HG02852 (cell line): ENCODE results near the gene FBXO9.
"Not testable (repeated sequence)": the region's sequence is repeated elsewhere in the genome, so short reads cannot be mapped to it uniquely, and the experiment has no call there.

ENCODE experiments used
- ATAC-seq: cut with Tn5 transposase; IDR thresholded peaks from one replicate; pipeline ENCODE4 v1.9.1; 2021; ENCODE audit warnings: mild to moderate bottlenecking, moderate library complexity; ENCODE audit not compliant: unreplicated experiment

Gene FBXO9

GRCh38 chr6:53045891-53046673 is 19.1 kb upstream of the FBXO9 start:
- no peak for ATAC-seq

- ATAC-seq, result peak; percentile 96
Observed at GRCh38 chr6:53048431-53049195, 16.6 kb upstream of the FBXO9 start.

GRCh38 chr6:53049415-53049814 is 15.8 kb upstream of the FBXO9 start:
- no peak for ATAC-seq

- ATAC-seq, result not testable (repeated sequence)
Observed at GRCh38 chr6:53052152-53052551, 13.1 kb upstream of the FBXO9 start.

GRCh38 chr6:53054532-53054931 is 10.7 kb upstream of the FBXO9 start:
- no peak for ATAC-seq

GRCh38 chr6:53055873-53056272 is 9.3 kb upstream of the FBXO9 start:
- no peak for ATAC-seq

GRCh38 chr6:53056273-53056672 is 8.9 kb upstream of the FBXO9 start:
- ATAC-seq, result no peak

GRCh38 chr6:53058388-53059195 is 6.6 kb upstream of the FBXO9 start:
- no peak for ATAC-seq

- ATAC-seq, result no peak
Observed at GRCh38 chr6:53059648-53060589, 5.3 kb upstream of the FBXO9 start.

GRCh38 chr6:53062169-53062539 is 3.0 kb upstream of the FBXO9 start:
- no peak for ATAC-seq

- not testable (repeated sequence) for ATAC-seq
Observed at GRCh38 chr6:53064255-53064654, 949 bp upstream of the FBXO9 start.

- peak; percentile 67 for ATAC-seq
Observed at GRCh38 chr6:53064726-53065265, 408 bp upstream of the FBXO9 start.

GRCh38 chr6:53066077-53066417 is 843 bp downstream of the FBXO9 start:
- ATAC-seq, result no peak

GRCh38 chr6:53066874-53067706 is 1.9 kb downstream of the FBXO9 start:
- no peak for ATAC-seq

GRCh38 chr6:53067849-53068361 is 2.7 kb downstream of the FBXO9 start:
- no peak for ATAC-seq

GRCh38 chr6:53069427-53069826 is 4.2 kb downstream of the FBXO9 start:
- ATAC-seq, result no peak

- peak; percentile 74 for ATAC-seq
Observed at GRCh38 chr6:53070806-53071205, 5.6 kb downstream of the FBXO9 start.

GRCh38 chr6:53074347-53074746 is 9.1 kb downstream of the FBXO9 start:
- no peak for ATAC-seq

- ATAC-seq, result no peak
Observed at GRCh38 chr6:53080813-53081212, 15.6 kb downstream of the FBXO9 start.
